ENCODE data around the gene PSMD14. TPM values are rescaled to one million over a fixed set of nuclear protein-coding genes. Genes with fewer than 3 reads are reported as not detected.

Gene PSMD14
- total RNA-seq, 1 experiment from 2014 or later: 118 TPM

GRCh38 chr2:161352719-161353118 lies 44.5 kb downstream of the PSMD14 start:
- Histone ChIP-seq H3K27me3 (ENCODE audit: insufficient read depth, low read length) (no peaks in the 10 kb centered on the region), H3K36me3 (ENCODE audit: control insufficient read depth in 1 of 2, insufficient read depth in 2 of 2, low read length in 2 of 2) (no peaks in the 10 kb centered on the region), H2AFZ (ENCODE audit: low read depth, low read length, poor library complexity, severe bottlenecking) (no peak overlapping the region), H3K79me2 (ENCODE audit: insufficient read depth, low read length) (peaks cover 100% of the 10 kb centered on the region), H3K9me3 (ENCODE audit: control insufficient read depth in 1 of 2, insufficient read depth in 1 of 2, low read depth in 1 of 2, low read length in 2 of 2) (no peaks in the 10 kb centered on the region), H3K9ac (ENCODE audit: low read length) (no peak overlapping the region), H3K4me1 (ENCODE audit: control insufficient read depth in 1 of 2, insufficient read depth in 2 of 2, low read length in 2 of 2) (no peaks in the 10 kb centered on the region), H3K4me2 (ENCODE audit: low read length) (no peak overlapping the region), H3K27ac (ENCODE audit: low read depth, low read length) (no peak overlapping the region), H3K4me3 (replicated peaks in 1 of 2; ENCODE audit: low read depth in 1 of 2, low read length in 2 of 2) (no peak overlapping the region), H4K20me1 (ENCODE audit: insufficient read depth) (peaks cover 23% of the 10 kb centered on the region), H3K9me2 (ENCODE audit: insufficient read depth) (no peaks in the 10 kb centered on the region)
- intact Hi-C loops (cut with micrococcal nuclease): no loop called here
- TF ChIP-seq CEBPB (IDR thresholded peaks at IDR 0.05; ENCODE audit: low read depth) (no peak), ZNF274 (IDR thresholded peaks at IDR 0.05; ENCODE audit: low read depth, low read length) (no peak), POLR2AphosphoS5 (IDR thresholded peaks at IDR 0.05; ENCODE audit: low read depth, low read length) (no peak), JUND (IDR thresholded peaks at IDR 0.05) (no peak), CBX3 (IDR thresholded peaks at IDR 0.05; ENCODE audit: low read depth) (no peak), RAD21 (IDR thresholded peaks at IDR 0.05; ENCODE audit: low read depth) (no peak), ZBTB33 (IDR thresholded peaks at IDR 0.05; ENCODE audit: extremely low read depth, insufficient replicate concordance, low read length) (no peak), TCF7L2 (IDR thresholded peaks at IDR 0.05; ENCODE audit: borderline replicate concordance, extremely low read depth, insufficient read depth, insufficient read length) (no peak), MAX (IDR thresholded peaks at IDR 0.05) (no peak), SP1 (IDR thresholded peaks at IDR 0.05; ENCODE audit: low read depth) (no peak), YY1 (IDR thresholded peaks at IDR 0.05; ENCODE audit: extremely low read depth, insufficient replicate concordance, low read depth, low read length) (no peak), REST (IDR thresholded peaks at IDR 0.05; ENCODE audit: low read depth) (no peak), SIN3A (IDR thresholded peaks at IDR 0.05; ENCODE audit: low read depth) (no peak), EGR1 (IDR thresholded peaks at IDR 0.05; ENCODE audit: low read depth) (no peak), ZFX (IDR thresholded peaks at IDR 0.05) (no peak), ELF1 (IDR thresholded peaks at IDR 0.05; ENCODE audit: borderline replicate concordance, low read depth) (no peak), ATF3 (IDR thresholded peaks at IDR 0.05) (no peak), CTCF (IDR thresholded peaks at IDR 0.05 in 2 of 3, conservative IDR thresholded peaks at IDR 0.05 in 1 of 3; ENCODE audit: borderline replicate concordance in 1 of 3, insufficient read depth in 1 of 3, low read depth in 2 of 3, low read length in 2 of 3) (no peak), EZH2phosphoT487 (IDR thresholded peaks at IDR 0.05; ENCODE audit: borderline replicate concordance) (no peak), FOSL1 (IDR thresholded peaks at IDR 0.05; ENCODE audit: low read depth) (no peak)
- CTCF ChIA-PET: no interaction called here
- no TSS peak for BruUV-seq (replicated peaks)
- DNase-seq (ENCODE audit: low read depth, low spot score) (no peak), ATAC-seq (no peak)
- RAD21 ChIA-PET (ENCODE audit: low non-redundant PET in 1 of 2, low total read pairs in 2 of 2, uncharacterized antibody in 2 of 2, unreplicated experiment in 2 of 2): no interaction called here
- POLR2A ChIA-PET: no interaction called here

Data from HCT116 (cell line).